ENCODE measurements around the gene ASMT.

DNA sequence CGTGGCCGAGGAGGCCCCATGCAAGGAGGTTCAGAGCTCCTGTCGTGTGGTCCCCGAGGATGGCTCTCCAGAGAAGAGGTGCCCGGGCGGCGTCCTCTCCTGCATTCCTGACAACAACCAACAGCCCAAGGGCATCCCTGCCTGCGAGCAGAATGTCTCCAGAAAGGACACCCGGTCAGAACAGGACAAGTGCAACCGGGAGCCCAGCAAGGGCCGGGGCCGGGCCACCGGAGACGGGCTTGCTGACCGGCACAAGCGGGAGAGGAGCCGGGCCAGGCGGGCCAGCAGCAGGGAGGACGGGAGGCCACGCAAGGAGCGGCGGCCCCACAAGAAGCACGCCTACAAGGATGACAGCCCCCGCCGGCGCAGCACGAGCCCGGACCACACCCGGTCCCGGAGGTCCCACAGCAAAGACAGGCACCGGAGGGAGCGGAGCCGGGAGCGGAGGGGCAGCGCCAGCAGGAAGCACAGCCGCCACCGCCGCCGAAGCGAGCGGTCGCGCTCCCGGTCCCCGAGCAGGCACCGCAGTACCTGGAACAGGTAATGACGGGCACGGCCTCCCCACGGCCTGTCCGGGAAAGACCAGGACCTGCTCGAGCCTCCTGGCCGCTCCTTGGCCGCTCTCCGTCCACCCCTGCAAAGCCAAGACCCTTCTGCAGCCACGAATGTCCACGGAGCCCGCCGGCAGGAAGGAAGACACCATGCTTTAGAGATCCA lies 13.7 kb upstream of the ASMT start:
- TF ChIP-seq, protein P1, sequence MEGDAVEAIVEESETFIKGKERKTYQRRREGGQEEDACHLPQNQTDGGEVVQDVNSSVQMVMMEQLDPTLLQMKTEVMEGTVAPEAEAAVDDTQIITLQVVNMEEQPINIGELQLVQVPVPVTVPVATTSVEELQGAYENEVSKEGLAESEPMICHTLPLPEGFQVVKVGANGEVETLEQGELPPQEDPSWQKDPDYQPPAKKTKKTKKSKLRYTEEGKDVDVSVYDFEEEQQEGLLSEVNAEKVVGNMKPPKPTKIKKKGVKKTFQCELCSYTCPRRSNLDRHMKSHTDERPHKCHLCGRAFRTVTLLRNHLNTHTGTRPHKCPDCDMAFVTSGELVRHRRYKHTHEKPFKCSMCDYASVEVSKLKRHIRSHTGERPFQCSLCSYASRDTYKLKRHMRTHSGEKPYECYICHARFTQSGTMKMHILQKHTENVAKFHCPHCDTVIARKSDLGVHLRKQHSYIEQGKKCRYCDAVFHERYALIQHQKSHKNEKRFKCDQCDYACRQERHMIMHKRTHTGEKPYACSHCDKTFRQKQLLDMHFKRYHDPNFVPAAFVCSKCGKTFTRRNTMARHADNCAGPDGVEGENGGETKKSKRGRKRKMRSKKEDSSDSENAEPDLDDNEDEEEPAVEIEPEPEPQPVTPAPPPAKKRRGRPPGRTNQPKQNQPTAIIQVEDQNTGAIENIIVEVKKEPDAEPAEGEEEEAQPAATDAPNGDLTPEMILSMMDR (IDR thresholded peaks at IDR 0.05) = no peak
- TF ChIP-seq POLR2A (IDR thresholded peaks at IDR 0.05) = no peak

All from lower leg skin (tissue), 3 donors.